GM19099 (cell line): ENCODE data around the gene PXN.

Experiments
- POLR2A ChIP-seq: IDR thresholded peaks from 3 replicates; pipeline ENCODE4 v1.6.1; 2011; ENCODE audit warnings: low read depth; ENCODE audit not compliant: insufficient read length; ENCODE audit errors: extremely low read depth

The PXN gene

DNA sequence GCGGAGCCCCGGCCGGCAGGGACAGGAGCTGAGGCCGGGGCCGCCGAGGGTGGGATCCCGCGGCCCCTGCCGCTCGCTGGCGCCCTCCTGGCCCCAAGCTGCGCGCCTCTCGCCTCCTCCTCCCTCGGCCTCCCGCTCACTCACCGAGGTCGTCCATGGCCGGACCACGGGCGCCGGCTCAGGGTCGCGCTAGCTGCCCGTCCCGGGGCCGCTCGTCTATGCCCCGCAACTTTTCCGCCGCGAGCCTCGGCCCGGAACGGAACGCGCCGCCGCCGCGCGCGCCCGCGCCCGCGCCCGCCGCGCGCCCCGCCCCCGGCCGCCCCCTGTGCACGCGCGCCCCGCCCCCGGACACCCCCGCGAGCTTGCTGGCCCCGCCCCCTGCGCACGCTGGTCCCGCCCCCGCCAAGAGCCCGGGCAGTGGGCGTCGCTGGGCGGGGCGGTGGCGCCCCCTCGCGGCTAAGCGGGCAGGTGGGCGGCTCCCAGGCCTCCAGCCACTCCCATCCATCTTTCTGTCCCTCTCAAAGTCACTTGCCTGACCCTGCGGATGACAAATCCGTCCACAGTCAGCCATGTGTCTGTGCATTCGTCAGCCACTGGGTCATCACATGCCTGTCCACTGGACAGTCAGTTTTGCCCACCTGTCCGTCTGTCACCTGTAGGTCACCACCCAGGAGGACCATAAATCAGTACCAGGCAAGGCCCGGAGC lies at the start of gene PXN:
TSS of gene PXN (minus strand) at position 258 of the 707 bp plus-strand sequence. CDS start at position 157, 101 bp downstream.
- peak; percentile 62 for TF ChIP-seq POLR2A

DNA sequence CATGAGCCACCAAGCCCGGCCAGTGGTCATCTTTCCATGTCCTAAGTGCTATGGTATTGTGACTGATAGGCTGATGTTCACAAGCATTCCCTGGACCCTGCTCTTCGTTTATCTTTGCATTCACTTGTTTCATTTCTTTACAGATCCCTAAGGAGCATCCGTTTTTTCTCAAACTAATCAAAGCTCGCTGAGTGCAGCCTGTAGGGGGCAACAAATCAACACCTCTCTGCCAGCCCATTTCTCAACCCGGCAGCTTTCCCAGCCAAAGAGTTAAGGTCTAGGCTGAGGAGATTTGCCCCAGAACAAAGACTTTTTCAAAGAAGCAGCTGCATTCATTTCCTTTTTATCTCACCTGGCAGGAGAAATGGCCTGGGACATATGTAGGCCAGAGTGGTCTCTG lies 48.7 kb upstream of the PXN start:
- TF ChIP-seq POLR2A, result no peak

GRCh38 chr12:120301962-120302815 lies 36.7 kb upstream of the PXN start, which contains the start of gene SIRT4:
Gene SIRT4, plus strand, starts transcription at chr12:120302321. Its CDS starts 1,241 bp downstream, at chr12:120303562.
- TF ChIP-seq POLR2A, result peak; percentile 42

DNA sequence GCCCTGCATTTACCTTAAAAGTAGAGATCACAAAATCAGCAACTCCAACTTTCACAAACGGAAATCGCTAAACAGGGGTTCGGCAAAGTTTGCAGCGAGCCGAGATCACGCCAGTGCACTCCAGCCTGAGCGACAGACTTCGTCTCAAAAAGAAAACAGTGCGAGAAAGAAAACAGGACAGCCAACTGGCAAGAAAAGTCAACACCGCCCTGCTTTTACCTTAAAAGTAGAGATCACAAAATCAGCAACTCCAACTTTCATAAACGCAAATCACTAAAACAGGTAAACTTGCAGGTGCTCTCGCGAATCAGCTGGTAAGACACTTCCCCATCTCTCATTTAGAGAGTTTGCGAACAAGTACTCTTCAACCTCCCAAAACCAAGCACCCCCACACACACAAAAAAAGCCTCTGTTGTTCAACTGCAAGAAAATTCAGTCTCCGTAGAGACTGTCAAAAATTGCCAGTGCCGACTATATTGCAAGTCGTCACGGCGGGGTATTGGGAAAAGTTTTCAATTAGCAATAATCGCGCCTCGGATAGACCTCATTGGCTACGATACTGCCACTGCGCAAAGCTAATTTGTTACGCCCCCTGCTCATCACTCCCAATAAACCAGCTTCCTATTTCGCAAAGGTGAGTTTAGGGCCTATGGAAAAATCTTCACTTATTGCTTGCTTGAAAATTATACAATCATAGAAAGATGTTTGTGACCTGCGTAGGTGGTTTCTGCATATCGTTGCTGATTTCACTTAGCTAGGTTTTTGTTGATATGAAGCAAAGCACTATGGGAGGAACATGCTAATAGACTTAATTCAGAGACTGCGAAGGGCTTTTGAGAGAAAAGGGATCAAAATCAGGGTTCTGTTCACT lies 27.4 kb upstream of the PXN start, which contains the start of gene RNU4-1:
TSS of gene RNU4-1 (minus strand) at position 577 of the 871 bp plus-strand sequence.
- peak; percentile 100 for TF ChIP-seq POLR2A

DNA sequence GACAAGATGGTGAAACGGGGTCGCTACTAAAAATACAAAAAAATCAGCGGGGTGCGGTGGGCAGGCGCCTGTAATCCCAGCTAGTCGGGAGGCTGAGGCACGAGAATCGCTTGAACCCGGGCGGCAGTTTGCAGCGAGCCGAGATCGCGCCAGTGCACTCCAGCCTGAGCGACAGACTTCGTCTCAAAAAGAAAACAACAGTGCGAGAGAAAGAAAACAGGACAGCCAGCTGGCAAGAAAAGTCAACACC lies 26.8 kb upstream of the PXN start:
- no peak for TF ChIP-seq POLR2A

DNA sequence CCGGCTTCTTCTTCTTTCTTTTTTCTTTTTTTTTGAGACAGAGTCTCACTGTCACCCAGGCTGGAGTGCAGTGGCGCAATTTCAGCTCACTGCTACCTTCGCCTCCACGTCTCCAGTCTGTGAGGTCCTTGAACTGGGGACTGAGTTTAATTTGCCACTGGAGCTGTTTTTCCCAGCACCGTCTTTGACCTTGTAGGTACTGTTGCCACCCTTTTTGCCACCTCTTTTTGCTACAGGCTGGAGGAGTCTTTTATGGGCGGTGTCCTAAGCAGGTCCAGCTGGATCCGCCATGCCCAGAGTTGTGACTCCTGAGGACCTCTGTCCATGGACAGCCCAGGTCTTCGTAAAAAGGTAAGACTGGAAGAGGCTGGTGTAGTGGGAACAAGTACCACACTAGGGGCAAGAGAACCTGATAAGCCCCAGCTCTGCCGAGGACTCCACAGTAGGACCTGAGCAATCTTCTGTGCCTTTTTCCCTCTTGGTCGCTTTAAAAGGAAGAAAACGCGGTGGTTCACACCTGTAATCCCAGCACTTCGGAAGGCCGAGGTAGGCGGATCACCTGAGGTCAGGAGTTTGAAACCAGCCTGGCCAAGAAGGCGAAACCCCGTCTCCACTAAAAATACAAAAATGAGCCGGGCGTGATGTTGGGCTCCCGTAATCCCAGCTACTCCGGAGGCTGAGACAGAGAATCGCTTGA lies 25.2 kb upstream of the PXN start:
- no peak for TF ChIP-seq POLR2A

DNA sequence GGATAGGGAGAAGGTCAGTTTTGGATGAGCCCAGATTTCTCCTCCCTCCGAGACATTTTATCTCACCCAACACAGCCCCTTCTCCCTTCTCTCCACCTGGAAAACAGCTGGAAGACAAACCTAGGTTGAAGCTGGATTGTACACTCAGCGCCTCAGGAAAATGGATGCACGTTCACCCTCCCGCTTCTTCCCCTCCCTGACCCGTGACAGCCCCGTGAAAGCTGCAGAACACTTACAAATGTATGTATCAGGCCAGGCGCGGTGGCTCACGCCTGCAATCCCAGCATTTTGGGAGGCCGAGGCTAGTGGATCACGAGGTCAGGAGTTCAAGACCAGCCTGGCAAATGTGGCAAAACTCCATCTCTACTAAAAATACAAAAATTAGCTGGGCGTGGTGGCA lies 22.0 kb upstream of the PXN start:
- TF ChIP-seq POLR2A, result no peak

- TF ChIP-seq POLR2A, result no peak
These were observed 21.4 kb upstream of the PXN start for GRCh38 chr12:120286768-120287490.

- TF ChIP-seq POLR2A, result no peak
These were observed 18.9 kb upstream of the PXN start for GRCh38 chr12:120284381-120284780.

GRCh38 chr12:120283318-120283717 lies 17.8 kb upstream of the PXN start:
- TF ChIP-seq POLR2A, result no peak

GRCh38 chr12:120278137-120279069 lies 12.9 kb upstream of the PXN start:
- TF ChIP-seq POLR2A, result no peak

- TF ChIP-seq POLR2A, result no peak
These were observed 11.2 kb upstream of the PXN start for GRCh38 chr12:120276734-120277133.

- no peak for TF ChIP-seq POLR2A
These were observed 2.2 kb upstream of the PXN start for GRCh38 chr12:120267736-120268135.
